B cell (primary cell): Measurements from ENCODE around the gene ZNF592.

ENCODE experiments used
- EZH2 ChIP-seq: IDR thresholded peaks from 2 replicates; pipeline ENCODE4 v1.6.1; 2012; ENCODE audit warnings: borderline replicate concordance, low read depth, mild to moderate bottlenecking, moderate library complexity, low read length; ENCODE audit not compliant: insufficient read depth, poor library complexity, severe bottlenecking
- TF ChIP-seq, protein P1 (sequence below): fragments of 200-600 bp; IDR thresholded peaks from one replicate; pipeline ENCODE4 v1.8.0; 2022; ENCODE audit warnings: antibody characterized with exemption, mild to moderate bottlenecking

DNA sequence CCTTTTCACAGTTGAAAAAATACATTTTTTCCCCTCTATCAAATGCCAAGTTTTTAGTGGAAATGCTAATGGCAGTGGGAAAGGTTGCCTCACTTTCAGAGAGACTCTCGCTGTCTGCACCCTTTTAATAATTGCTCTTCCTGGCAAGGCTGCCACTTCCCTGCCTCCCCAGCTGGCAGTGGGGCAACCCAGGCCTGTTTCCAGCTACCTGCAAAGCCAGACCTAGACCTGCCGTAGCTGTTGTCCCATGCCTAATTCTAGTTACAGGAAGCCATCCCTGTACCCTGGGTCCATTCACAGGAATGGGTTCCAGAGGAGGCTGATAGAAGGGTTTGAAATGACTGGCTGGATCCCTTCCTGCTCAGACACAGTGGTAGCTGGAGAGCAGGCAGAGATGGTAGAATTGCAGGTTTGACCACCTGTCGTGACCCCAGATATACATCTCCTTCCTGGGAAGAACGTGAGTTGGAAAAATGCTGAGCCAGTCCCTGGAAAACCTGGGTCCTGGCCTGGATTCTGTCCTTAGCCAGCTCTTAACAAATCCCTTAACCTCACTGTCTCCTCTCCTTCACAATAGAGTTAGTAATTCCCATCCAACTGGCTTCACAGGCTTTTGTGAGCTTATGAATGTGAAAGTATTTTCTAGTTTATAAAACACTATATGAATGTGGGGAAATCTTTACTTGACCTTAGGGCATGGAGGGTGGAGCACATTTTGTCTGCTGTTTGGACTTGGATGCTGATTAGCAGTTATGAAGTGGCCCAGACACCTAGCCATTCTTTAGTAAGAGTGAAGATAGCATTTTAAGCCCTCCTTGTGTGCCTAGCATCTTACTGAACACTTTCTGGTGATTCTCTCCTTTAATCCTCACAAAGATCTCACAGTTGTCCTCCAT is 55.9 kb downstream of the ZNF592 start:
- TF ChIP-seq, protein P1, sequence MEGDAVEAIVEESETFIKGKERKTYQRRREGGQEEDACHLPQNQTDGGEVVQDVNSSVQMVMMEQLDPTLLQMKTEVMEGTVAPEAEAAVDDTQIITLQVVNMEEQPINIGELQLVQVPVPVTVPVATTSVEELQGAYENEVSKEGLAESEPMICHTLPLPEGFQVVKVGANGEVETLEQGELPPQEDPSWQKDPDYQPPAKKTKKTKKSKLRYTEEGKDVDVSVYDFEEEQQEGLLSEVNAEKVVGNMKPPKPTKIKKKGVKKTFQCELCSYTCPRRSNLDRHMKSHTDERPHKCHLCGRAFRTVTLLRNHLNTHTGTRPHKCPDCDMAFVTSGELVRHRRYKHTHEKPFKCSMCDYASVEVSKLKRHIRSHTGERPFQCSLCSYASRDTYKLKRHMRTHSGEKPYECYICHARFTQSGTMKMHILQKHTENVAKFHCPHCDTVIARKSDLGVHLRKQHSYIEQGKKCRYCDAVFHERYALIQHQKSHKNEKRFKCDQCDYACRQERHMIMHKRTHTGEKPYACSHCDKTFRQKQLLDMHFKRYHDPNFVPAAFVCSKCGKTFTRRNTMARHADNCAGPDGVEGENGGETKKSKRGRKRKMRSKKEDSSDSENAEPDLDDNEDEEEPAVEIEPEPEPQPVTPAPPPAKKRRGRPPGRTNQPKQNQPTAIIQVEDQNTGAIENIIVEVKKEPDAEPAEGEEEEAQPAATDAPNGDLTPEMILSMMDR = no peak
- TF ChIP-seq EZH2 = no peak
